HepG2 (cell line): ENCODE results near the gene VPREB3. TPM values are rescaled to one million over a fixed set of nuclear protein-coding genes. Genes with fewer than 3 reads are reported as not detected.
A peak's percentile ranks its signal among the peaks of the same experiment; 100 is the strongest.

ENCODE experiments used
- CEBPZ ChIP-seq: IDR thresholded peaks from 2 replicates; pipeline ENCODE4 v1.6.1; 2012; ENCODE audit warnings: low read length, improper control_type of control experiment
- CHCHD3 ChIP-seq: sonication (generic); formaldehyde crosslinking; IDR thresholded peaks from 2 replicates; pipeline ENCODE4 v1.8.0; 2022; ENCODE audit warnings: mild to moderate bottlenecking, missing genetic modification reagents, moderate library complexity
- KAT7 ChIP-seq: IDR thresholded peaks from 2 replicates; pipeline ENCODE4 v1.6.1; 2018; ENCODE audit warnings: borderline replicate concordance, missing compliant biosample characterization
- MAFK ChIP-seq, 2 experiments: IDR thresholded peaks in 1 of 2; conservative IDR thresholded peaks in 1 of 2; 2 replicates each; pipeline ENCODE4 v1.6.1; 2011; ENCODE audit warnings: improper control_type of control experiment in 2 of 2, low read length in 2 of 2
- MEIS1 ChIP-seq: sonication (generic); formaldehyde crosslinking; IDR thresholded peaks from 2 replicates; pipeline ENCODE4 v1.9.0; 2021; ENCODE audit warnings: mild to moderate bottlenecking, missing genetic modification reagents, moderate library complexity, borderline replicate concordance
- NR2F2 ChIP-seq: IDR thresholded peaks from 2 replicates; pipeline ENCODE4 v1.6.1; 2012; ENCODE audit warnings: low read depth, inconsistent platforms, borderline replicate concordance
- SCMH1 ChIP-seq: sonication (generic); formaldehyde crosslinking; IDR thresholded peaks from 2 replicates; pipeline ENCODE4 v1.9.0; 2021; ENCODE audit warnings: missing genetic modification reagents, mild to moderate bottlenecking, borderline replicate concordance
- ZBTB38 ChIP-seq: sonication (generic); formaldehyde crosslinking; IDR thresholded peaks from 2 replicates; pipeline ENCODE4 v1.5.1; 2020; ENCODE audit warnings: mild to moderate bottlenecking, missing genetic modification reagents
- ZBTB42 ChIP-seq: sonication (generic); formaldehyde crosslinking; IDR thresholded peaks from 2 replicates; pipeline ENCODE4 v1.5.0; 2020; ENCODE audit warnings: mild to moderate bottlenecking, missing genetic modification reagents
- ZFP41 ChIP-seq: sonication (generic); formaldehyde crosslinking; IDR thresholded peaks from 2 replicates; pipeline ENCODE4 v1.4.0; 2020; ENCODE audit warnings: mild to moderate bottlenecking, missing genetic modification reagents, borderline replicate concordance
- ZNF576 ChIP-seq: sonication (generic); formaldehyde crosslinking; IDR thresholded peaks from 2 replicates; pipeline ENCODE4 v1.4.0; 2020; ENCODE audit warnings: mild to moderate bottlenecking, missing genetic modification reagents
- ZNF83 ChIP-seq: sonication (generic); formaldehyde crosslinking; IDR thresholded peaks from 2 replicates; pipeline ENCODE4 v1.4.0; 2020; ENCODE audit warnings: missing genetic modification reagents, mild to moderate bottlenecking, borderline replicate concordance
- polyA plus RNA-seq, 8 experiments: library from polyadenylated mRNA; depleted of rRNA in 3 of 8; stranded (reverse) in 7 of 8; unstranded in 1 of 8; fragments of >200 nt; fragmentation: Illumina TruSeq in 4 of 8; extraction: Trizol in 4 of 8; gene quantifications; 2 replicates each; pipeline versions ENCODE4 v1.2.1 to v1.2.3, GENCODE V29; 2011 to 2016; ENCODE audit warnings: low read depth in 4 of 8, missing spikeins in 1 of 8, mixed read lengths in 1 of 8; ENCODE audit not compliant: insufficient read depth in 1 of 8
- total RNA-seq, 5 experiments: library from RNA; depleted of rRNA; stranded (reverse); fragments of >200 nt; fragmentation: Illumina TruSeq; extraction: Trizol; gene quantifications; 2 replicates each; pipeline ENCODE4 v1.2.3, GENCODE V29; 2016; ENCODE audit warnings: low read depth in 1 of 5
- TF ChIP-seq, protein P1 (sequence below), 2 experiments: fragments of 450-650 bp in 1 of 2; sonication (generic) in 1 of 2; formaldehyde crosslinking in 1 of 2; IDR thresholded peaks; 2 replicates each; pipeline versions ENCODE4 v1.6.1 to v1.8.0; 2016 to 2022; ENCODE audit warnings: antibody characterized with exemption in 1 of 2, mild to moderate bottlenecking in 1 of 2, missing genetic modification reagents in 1 of 2

The VPREB3 gene
- total and polyA plus RNA-seq, 2 of the 13 experiments (the other 11 are each of a cell fraction or from before 2014, with no cell fraction given), result 0.22 TPM; not detected in 1

GRCh38 chr22:23774114-23774921 lies 20.1 kb upstream of the VPREB3 start (continued):
- TF ChIP-seq, protein P1, sequence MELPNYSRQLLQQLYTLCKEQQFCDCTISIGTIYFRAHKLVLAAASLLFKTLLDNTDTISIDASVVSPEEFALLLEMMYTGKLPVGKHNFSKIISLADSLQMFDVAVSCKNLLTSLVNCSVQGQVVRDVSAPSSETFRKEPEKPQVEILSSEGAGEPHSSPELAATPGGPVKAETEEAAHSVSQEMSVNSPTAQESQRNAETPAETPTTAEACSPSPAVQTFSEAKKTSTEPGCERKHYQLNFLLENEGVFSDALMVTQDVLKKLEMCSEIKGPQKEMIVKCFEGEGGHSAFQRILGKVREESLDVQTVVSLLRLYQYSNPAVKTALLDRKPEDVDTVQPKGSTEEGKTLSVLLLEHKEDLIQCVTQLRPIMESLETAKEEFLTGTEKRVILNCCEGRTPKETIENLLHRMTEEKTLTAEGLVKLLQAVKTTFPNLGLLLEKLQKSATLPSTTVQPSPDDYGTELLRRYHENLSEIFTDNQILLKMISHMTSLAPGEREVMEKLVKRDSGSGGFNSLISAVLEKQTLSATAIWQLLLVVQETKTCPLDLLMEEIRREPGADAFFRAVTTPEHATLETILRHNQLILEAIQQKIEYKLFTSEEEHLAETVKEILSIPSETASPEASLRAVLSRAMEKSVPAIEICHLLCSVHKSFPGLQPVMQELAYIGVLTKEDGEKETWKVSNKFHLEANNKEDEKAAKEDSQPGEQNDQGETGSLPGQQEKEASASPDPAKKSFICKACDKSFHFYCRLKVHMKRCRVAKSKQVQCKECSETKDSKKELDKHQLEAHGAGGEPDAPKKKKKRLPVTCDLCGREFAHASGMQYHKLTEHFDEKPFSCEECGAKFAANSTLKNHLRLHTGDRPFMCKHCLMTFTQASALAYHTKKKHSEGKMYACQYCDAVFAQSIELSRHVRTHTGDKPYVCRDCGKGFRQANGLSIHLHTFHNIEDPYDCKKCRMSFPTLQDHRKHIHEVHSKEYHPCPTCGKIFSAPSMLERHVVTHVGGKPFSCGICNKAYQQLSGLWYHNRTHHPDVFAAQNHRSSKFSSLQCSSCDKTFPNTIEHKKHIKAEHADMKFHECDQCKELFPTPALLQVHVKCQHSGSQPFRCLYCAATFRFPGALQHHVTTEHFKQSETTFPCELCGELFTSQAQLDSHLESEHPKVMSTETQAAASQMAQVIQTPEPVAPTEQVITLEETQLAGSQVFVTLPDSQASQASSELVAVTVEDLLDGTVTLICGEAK (IDR thresholded peaks at IDR 0.05), result no peak
- TF ChIP-seq, protein P1 (CRISPR knock-in tag; IDR thresholded peaks at IDR 0.05), result no peak; the same call in 1 of the 2 replicates
- TF ChIP-seq ZFP41 (CRISPR knock-in tag) (no peak), KAT7 (peak; percentile 63; the same call in 1 of the 2 replicates), MAFK (conservative IDR thresholded peaks at IDR 0.05 in 1 of 2, IDR thresholded peaks at IDR 0.05 in 1 of 2; ENCODE audit: low read length in 2 of 2) (no peak), ZBTB42 (CRISPR knock-in tag) (no peak), SCMH1 (CRISPR knock-in tag) (no peak), ZNF576 (CRISPR knock-in tag) (no peak), MEIS1 (CRISPR knock-in tag) (peak; percentile 84; the same call in 1 of the 2 replicates), NR2F2 (peak; percentile 83), ZBTB38 (CRISPR knock-in tag) (no peak), CEBPZ (no peak), CHCHD3 (CRISPR knock-in tag) (no peak), ZNF83 (CRISPR knock-in tag) (no peak)
